MCF 10A (cell line): ENCODE measurements around the gene TBRG4. TPM values are rescaled to one million over a fixed set of nuclear protein-coding genes. Genes with fewer than 3 reads are reported as not detected.

Source experiments
- BruUV-seq: library from RNA; stranded (reverse); fragments of 400-500 nt; replicated peaks from 2 replicates; lab custom pipeline; 2021; lab: Mats Ljungman, UMichigan
- CTCF ChIA-PET: fragments of 300-600 bp; sonication (Branson Sonifier 250); formaldehyde crosslinking; extraction: SDS; loops from one replicate; lab custom pipeline; 2021; ENCODE audit warnings: antibody characterized with exemption, inconsistent platforms; lab: Yijun Ruan, JAX
- POLR2A ChIA-PET: fragments of 300-600, 350-650 bp; sonication (Branson Sonifier 250); formaldehyde crosslinking; extraction: SDS; loops from one replicate; lab custom pipeline; 2020; ENCODE audit warnings: antibody characterized with exemption, inconsistent platforms; lab: Yijun Ruan, JAX
- DNase-seq: peaks from one replicate; pipeline ENCODE4 v3.0.0-alpha.2; 2018; ENCODE audit not compliant: unreplicated experiment
- H3K27ac Mint-ChIP-seq: one replicate; pipeline ENCODE4 v1.8.0; 2022; ENCODE audit warnings: mild to moderate bottlenecking, low read depth, mixed read lengths; ENCODE audit not compliant: unreplicated experiment
- H3K27me3 Mint-ChIP-seq: one replicate; pipeline ENCODE4 v1.8.0; 2022; ENCODE audit warnings: mixed read lengths; ENCODE audit not compliant: insufficient read depth, unreplicated experiment
- H3K36me3 Mint-ChIP-seq: one replicate; pipeline ENCODE4 v1.8.0; 2022; ENCODE audit warnings: mild to moderate bottlenecking, moderate library complexity, mixed read lengths; ENCODE audit not compliant: insufficient read depth, unreplicated experiment
- H3K4me1 Mint-ChIP-seq: one replicate; pipeline ENCODE4 v1.8.0; 2022; ENCODE audit warnings: mixed read lengths; ENCODE audit not compliant: insufficient read depth, unreplicated experiment
- H3K4me3 Mint-ChIP-seq: one replicate; pipeline ENCODE4 v1.8.0; 2022; ENCODE audit warnings: mild to moderate bottlenecking, moderate library complexity, mixed read lengths; ENCODE audit not compliant: unreplicated experiment
- H3K9me3 Mint-ChIP-seq: one replicate; pipeline ENCODE4 v1.8.0; 2022; ENCODE audit warnings: mixed read lengths; ENCODE audit not compliant: unreplicated experiment
- CTCF ChIP-seq: fragments of 200-600 bp; IDR thresholded peaks from one replicate; pipeline ENCODE4 v1.8.0; 2022; ENCODE audit warnings: antibody characterized with exemption, mild to moderate bottlenecking; ENCODE audit not compliant: unreplicated experiment
- intact Hi-C: fragments of 100-400 bp; cut with micrococcal nuclease; formaldehyde crosslinking; loops from 2 replicates; pipeline ENCODE4 v1.14.1; 2022
- total RNA-seq: library from RNA; stranded (reverse); gene quantifications from 2 replicates; pipeline ENCODE4 v1.2.3, GENCODE V29; 2022

TBRG4 gene
- total RNA-seq, 1 experiment from 2014 or later: 85.7 TPM

DNA sequence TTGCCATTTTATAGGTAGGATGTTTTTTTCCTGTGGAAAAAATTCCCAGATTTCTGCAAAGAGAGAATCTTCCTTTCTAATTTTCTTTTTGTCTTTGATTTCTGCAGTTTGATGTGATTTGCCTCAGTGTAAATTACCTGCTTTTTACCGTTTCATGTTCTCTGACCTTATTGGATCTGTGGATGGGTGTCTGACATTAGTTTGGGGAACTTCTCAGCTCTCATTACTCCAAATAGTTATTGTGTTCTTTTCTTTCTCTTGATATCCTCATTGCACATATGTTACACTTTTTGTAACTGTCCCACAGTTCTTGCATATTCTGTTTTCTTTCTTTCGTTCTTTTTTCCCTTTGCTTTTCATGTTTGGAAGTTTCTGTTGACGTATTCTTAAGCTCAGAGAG lies 51.2 kb downstream of the TBRG4 start:
- Mint-ChIP-seq H3K27me3 (no peaks in the 10 kb centered on the region), H3K4me1 (no peaks in the 10 kb centered on the region), H3K27ac (no peak overlapping the region), H3K4me3 (no peak overlapping the region), H3K9me3 (no peaks in the 10 kb centered on the region), H3K36me3 (peaks cover 32% of the 10 kb centered on the region)
- BruUV-seq: no TSS peak
- ChIA-PET POLR2A (interaction anchor here (0.9 kb wide), 1 partner anchor 15 kb away, joined by 6 read pairs; no protein-coding TSS in a partner anchor), CTCF (no interaction called here)
- no peak for DNase-seq
- no peak for TF ChIP-seq CTCF
- intact Hi-C loops: no loop called here

GRCh38 chr7:45057878-45058277 lies 53.6 kb downstream of the TBRG4 start:
- ChIA-PET CTCF (no interaction called here), POLR2A (interaction anchor here (0.7 kb wide), 1 partner anchor 110 kb away, joined by 3 read pairs; no protein-coding TSS in a partner anchor)
- Mint-ChIP-seq H3K27me3 (no peaks in the 10 kb centered on the region), H3K4me3 (no peak overlapping the region), H3K9me3 (no peaks in the 10 kb centered on the region), H3K36me3 (peaks cover 13% of the 10 kb centered on the region), H3K4me1 (no peaks in the 10 kb centered on the region), H3K27ac (no peak overlapping the region)
- intact Hi-C loops: no loop called here
- BruUV-seq: no TSS peak
- no peak for TF ChIP-seq CTCF
- peak; percentile 20 for DNase-seq

DNA sequence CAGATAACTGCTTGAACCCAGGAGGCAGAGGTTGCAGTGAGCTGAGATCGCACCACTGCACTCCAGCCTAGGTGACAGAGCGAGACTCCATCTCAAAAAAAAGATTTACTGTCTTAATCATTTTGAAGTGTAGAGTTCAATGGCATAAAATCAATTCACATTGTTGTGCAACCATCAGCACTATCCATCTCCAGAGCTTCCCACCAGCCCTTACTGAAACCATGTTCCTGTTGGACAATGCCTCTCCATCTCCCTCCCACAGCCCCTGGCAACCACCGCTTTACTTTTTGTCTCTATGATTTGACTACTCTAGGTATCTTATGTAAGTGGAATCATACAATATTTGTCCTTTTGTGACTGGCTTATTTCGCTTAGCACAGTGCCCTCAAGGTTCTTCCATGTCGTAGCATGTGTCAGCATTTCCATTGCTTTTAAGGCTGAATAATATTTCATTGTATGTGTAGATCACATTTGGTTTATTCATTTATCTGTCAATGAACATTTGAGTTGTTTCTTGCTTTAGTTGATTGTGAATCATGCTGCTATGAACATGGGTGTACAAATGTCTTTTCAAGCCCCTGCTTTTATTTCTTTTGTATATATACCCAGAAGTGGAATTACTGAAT lies 55.8 kb downstream of the TBRG4 start:
- H3K4me3 Mint-ChIP-seq: no peak overlapping the region
- H3K27me3 Mint-ChIP-seq: no peaks in the 10 kb centered on the region
- BruUV-seq: no TSS peak
- no peak for DNase-seq
- CTCF ChIA-PET: interaction anchor here (0.6 to 0.7 kb wide), 3 partner anchors 188 to 661 kb away, joined by 3 read pairs; no protein-coding TSS in a partner anchor
- no peaks in the 10 kb centered on the region for H3K4me1 Mint-ChIP-seq
- H3K27ac Mint-ChIP-seq: no peak overlapping the region
- POLR2A ChIA-PET: no interaction called here
- TF ChIP-seq CTCF: no peak
- intact Hi-C loops: no loop called here
- H3K36me3 Mint-ChIP-seq: no peaks in the 10 kb centered on the region
- no peaks in the 10 kb centered on the region for H3K9me3 Mint-ChIP-seq

- no peaks in the 10 kb centered on the region for H3K4me1 Mint-ChIP-seq
- no peaks in the 10 kb centered on the region for H3K27me3 Mint-ChIP-seq
- no peak for DNase-seq
- no peaks in the 10 kb centered on the region for H3K36me3 Mint-ChIP-seq
- H3K4me3 Mint-ChIP-seq: no peak overlapping the region
- TF ChIP-seq CTCF: no peak
- ChIA-PET CTCF (interaction anchor here (0.7 kb wide), 2 partner anchors 382 to 662 kb away, joined by 3 read pairs; no protein-coding TSS in a partner anchor), POLR2A (interaction anchor here (0.6 to 0.7 kb wide), 3 partner anchors 10 to 114 kb away, joined by 3 to 4 read pairs (median 3); no protein-coding TSS in a partner anchor)
- no peaks in the 10 kb centered on the region for H3K9me3 Mint-ChIP-seq
- intact Hi-C loops: no loop called here
- BruUV-seq: no TSS peak
- no peak overlapping the region for H3K27ac Mint-ChIP-seq
These were observed 56.5 kb downstream of the TBRG4 start for GRCh38 chr7:45055016-45055415.
